C4-2B (cell line): ENCODE results near the gene FGGY.

Experiments
- H3K27ac ChIP-seq: fragments of 450-650 bp; 2 replicates; pipeline ENCODE4 v1.5.1; 2017
- CTCF ChIP-seq: fragments of 450-650 bp; conservative IDR thresholded peaks from 2 replicates; pipeline ENCODE4 v1.5.1; 2017; ENCODE audit warnings: mild to moderate bottlenecking
- ZFX ChIP-seq: fragments of 450-650 bp; IDR thresholded peaks from 2 replicates; pipeline ENCODE4 v1.6.1; 2017

Gene FGGY

DNA sequence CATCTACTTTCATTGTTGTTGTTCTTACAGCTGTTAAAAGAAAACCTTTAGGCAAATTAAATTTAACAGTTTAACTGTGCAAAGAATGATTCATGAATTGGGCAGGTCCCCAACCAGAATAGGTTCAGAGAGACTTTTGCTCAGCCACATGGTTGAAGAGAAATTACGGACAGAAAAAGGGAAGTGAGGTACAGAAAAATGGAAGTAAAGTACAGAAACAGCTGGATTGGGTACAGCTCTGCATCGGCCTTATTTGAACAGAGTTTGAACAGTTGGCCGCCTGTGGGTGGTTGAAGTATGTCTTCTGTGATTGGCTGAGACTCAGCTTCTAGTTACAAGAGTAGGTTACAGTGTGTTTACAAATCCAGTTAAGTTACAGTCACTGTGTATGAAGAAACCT lies 210.1 kb downstream of the FGGY start:
- H3K27ac ChIP-seq, result no peak overlapping the region
- no peak for TF ChIP-seq ZFX
- no peak for TF ChIP-seq CTCF

DNA sequence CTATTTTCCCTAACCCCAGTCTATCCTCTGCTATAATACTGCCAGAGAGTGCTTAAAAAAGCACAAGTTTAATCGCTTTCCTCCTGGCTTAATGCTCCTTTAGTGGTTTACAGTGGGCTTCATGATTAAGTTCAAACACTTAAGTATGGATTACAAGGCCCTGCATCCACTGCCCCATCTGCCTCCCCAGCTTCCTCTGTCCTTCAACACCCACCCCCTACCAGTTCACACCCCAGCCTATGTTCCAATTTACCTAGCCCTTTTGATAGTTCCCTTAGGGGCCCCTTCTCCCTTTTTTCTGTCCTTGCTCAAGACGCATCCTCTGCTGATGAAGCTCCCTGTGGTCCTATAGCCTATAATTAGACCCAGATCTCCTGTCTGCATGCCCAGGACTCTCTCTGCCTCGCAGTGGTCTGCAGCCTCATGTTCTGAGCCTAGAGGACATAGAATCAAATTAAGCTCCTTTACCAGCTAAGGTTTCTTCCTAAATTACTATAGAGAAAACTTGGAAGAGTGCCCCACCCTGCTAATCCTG lies 212.5 kb downstream of the FGGY start:
- no peak overlapping the region for H3K27ac ChIP-seq
- no peak for TF ChIP-seq CTCF
- TF ChIP-seq ZFX, result no peak

- TF ChIP-seq CTCF (no peak), ZFX (no peak)
- H3K27ac ChIP-seq, result no peak overlapping the region
Measured at GRCh38 chr1:59510249-59510648, 213.4 kb downstream of the FGGY start.

GRCh38 chr1:59511476-59512465 lies 214.9 kb downstream of the FGGY start:
- TF ChIP-seq ZFX (no peak), CTCF (no peak)
- H3K27ac ChIP-seq, result no peak overlapping the region

GRCh38 chr1:59512702-59513101 lies 215.8 kb downstream of the FGGY start:
- TF ChIP-seq ZFX, result no peak
- TF ChIP-seq CTCF, result no peak
- no peak overlapping the region for H3K27ac ChIP-seq

DNA sequence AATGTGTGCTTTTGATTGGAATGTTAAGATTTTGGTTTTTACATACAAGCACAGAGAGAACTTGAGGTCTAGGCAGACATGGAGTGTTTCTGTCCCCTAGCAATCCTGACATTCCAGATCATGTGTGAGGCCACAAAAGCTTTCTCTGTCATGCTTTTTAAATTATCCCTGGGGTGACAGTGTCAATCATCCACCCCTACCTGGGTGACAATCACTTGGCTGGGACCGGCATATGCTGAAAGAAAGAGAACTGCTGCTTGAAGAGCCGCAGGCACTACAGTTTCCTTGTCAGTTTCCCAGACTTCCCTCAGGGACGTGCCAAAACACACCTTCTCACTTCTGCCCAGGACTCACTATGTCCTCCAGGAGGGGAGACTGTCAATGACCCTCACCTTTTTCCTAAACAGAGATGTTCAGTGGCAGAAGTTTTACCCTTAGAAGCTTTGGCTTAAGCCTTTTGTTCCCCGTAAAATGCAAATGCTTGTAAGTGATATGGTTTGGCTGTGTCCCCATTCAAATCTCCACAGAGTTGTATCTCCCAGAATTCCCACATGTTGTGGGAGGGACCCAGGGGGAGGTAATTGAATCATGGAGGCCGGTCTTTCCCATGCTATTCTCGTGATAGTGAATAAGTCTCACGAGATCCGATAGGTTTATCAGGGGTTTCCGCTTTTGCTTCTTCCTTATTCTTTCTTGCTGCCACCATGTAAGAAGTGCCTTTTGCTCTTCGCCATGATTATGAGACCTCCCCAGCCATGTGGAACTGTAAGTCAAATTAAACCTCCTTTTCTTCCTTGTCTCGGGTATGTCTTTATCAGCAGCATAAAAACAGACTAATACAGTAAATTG lies 217.4 kb downstream of the FGGY start:
- H3K27ac ChIP-seq, result no peak overlapping the region
- no peak for TF ChIP-seq CTCF
- TF ChIP-seq ZFX, result no peak
